Lower leg skin (tissue), 4 donors: ENCODE data around the gene PLIN3. TPM values are rescaled to one million over a fixed set of nuclear protein-coding genes. Genes with fewer than 3 reads are reported as not detected.
A peak's percentile ranks its signal among the peaks of the same experiment; 100 is the strongest.
"Not testable (repeated sequence)": the region's sequence is repeated elsewhere in the genome, so short reads cannot be mapped to it uniquely, and the experiment has no call there.

Experiments used
- DNase-seq, 2 donors: peaks; one replicate each; pipeline ENCODE4 v3.0.0-alpha.2; 2019; ENCODE audit warnings: low spot score in 2 of 2
- H3K4me3 ChIP-seq: fragments of 200-600 bp; sonication (generic); 2 replicates; pipeline ENCODE4 v1.5.1; 2017; ENCODE audit warnings: mild to moderate bottlenecking, low read depth; ENCODE audit not compliant: poor library complexity, severe bottlenecking
- POLR2A ChIP-seq, 2 donors: fragments of 450-650 bp; IDR thresholded peaks; one replicate each; pipeline ENCODE4 v1.6.1; 2016 to 2017; ENCODE audit warnings: antibody characterized with exemption in 2 of 2, mild to moderate bottlenecking in 1 of 2, moderate library complexity in 1 of 2
- WGBS, 2 donors: methylation state at CpG; one replicate each; pipeline ENCODE4 v1.1.5; 2018; 5-methylcytosine and 5-hydroxymethylcytosine counted together
- intact Hi-C: fragments of 100-400 bp; cut with DNase I; formaldehyde crosslinking; loops from one replicate; pipeline ENCODE4 v1.15.0; 2023; ENCODE audit warnings: low total_unique reads
- total RNA-seq, 4 donors: library from RNA; depleted of rRNA; stranded (reverse); fragments of >200 nt; gene quantifications; one replicate each; pipeline ENCODE4 v1.1.0, GENCODE V29; 2016
- TF ChIP-seq, protein P1 (sequence below), 3 donors: fragments of 450-650 bp; IDR thresholded peaks; one replicate each; pipeline ENCODE4 v1.5.1; 2016; ENCODE audit warnings: antibody characterized with exemption in 3 of 3, mild to moderate bottlenecking in 3 of 3, moderate library complexity in 2 of 3

The PLIN3 gene
- total RNA-seq, 4 donors from 2014 or later = 59.6 to 92.3 (median 68.5) TPM

DNA sequence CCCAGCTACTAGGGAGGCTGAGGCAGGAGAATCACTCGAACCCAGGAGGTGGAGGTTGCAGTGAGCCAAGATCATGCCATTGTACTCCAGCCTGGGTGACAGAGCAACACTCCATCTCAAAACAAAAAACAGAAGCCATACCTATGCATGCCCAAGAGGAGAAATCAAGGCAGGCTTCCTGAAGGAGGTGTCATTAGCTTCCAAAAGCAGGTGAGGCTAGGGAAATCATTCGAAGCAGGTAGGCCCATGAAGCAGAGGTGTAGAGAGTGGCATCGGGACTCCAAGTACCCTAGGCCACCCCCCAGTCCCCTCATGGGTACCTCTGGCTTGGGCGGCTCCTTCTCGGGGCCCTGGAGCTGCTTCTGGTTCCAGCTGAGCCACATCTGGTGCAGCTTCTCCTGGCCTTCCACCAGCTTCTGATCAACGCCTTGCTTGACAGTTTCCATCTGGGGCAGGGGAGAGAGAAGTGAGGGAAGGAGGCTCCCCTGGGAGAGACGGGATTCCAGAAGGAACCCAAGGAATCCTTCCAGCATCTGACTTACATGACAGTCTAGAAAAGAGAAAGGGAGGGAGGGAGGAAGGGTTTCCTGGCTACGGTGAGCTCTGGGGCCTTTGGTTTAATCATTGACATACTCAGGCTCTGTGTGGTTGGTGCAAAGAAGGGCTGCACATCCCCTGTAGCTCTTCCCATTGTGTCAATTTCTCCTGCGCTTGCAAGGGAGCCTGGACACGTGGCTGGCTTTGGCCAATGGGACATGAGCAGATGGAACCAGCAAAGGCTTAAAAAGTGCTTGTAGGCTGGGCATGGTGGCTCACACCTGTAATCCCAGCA lies 22.9 kb downstream of the PLIN3 start:
- 64 to 79% methylated on average over 10 of the region's 10 CpGs for WGBS, 2 donors
- H3K4me3 ChIP-seq = no peak overlapping the region
- intact Hi-C loops = no loop called here
- no peak for TF ChIP-seq POLR2A (IDR thresholded peaks at IDR 0.05)
- TF ChIP-seq, protein P1, sequence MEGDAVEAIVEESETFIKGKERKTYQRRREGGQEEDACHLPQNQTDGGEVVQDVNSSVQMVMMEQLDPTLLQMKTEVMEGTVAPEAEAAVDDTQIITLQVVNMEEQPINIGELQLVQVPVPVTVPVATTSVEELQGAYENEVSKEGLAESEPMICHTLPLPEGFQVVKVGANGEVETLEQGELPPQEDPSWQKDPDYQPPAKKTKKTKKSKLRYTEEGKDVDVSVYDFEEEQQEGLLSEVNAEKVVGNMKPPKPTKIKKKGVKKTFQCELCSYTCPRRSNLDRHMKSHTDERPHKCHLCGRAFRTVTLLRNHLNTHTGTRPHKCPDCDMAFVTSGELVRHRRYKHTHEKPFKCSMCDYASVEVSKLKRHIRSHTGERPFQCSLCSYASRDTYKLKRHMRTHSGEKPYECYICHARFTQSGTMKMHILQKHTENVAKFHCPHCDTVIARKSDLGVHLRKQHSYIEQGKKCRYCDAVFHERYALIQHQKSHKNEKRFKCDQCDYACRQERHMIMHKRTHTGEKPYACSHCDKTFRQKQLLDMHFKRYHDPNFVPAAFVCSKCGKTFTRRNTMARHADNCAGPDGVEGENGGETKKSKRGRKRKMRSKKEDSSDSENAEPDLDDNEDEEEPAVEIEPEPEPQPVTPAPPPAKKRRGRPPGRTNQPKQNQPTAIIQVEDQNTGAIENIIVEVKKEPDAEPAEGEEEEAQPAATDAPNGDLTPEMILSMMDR (IDR thresholded peaks at IDR 0.05) = no peak
- peak in 1 of 2 donors; percentile 64 for DNase-seq

DNA sequence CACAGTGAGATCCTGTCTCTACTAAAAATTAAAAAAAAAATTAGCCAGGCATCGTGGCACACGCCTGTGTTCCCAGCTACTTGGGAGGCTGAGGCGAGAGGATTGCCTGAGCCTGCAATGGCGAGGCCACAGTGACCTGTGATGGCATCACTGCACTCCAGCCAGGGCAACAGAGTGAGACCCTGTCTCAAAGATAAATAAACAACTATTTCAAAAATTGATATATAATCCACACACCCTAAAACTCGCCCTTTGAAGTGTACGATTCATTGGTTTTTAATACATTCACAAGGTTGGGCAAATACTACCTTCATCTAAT lies 23.9 kb downstream of the PLIN3 start:
- 93% methylated on average over 6 of the region's 6 CpGs for WGBS, 2 donors

DNA sequence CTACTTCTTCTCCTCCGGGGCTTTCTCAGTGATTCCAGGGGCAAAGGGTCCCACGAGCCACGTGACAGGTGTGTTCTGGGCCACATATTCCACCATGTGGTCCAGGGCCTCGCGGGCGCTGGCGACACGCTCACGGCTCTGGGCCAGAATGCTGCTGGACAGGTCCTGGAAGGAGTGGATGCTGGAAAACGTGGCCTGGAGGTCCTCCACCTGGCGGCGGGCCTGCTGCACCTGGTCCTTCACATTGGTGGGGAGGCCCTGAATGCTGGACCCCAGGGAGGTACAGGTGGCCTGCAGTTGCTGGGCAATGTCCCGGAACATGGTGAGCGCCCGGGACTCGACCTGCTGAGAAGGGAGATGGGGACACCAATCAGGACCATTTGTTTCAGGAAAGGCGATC lies 28.3 kb downstream of the PLIN3 start:
- intact Hi-C loops = no loop called here
- 96 to 97% methylated on average over 17 of the region's 17 CpGs for WGBS, 2 donors
- no peak for DNase-seq
- no peak for TF ChIP-seq POLR2A (IDR thresholded peaks at IDR 0.05)
- TF ChIP-seq, protein P1 (IDR thresholded peaks at IDR 0.05) = no peak
- H3K4me3 ChIP-seq = no peak overlapping the region

More for the DNA sequence above, 23.9 kb downstream of the PLIN3 start:
- TF ChIP-seq POLR2A (IDR thresholded peaks at IDR 0.05) = no peak
- TF ChIP-seq, protein P1 (IDR thresholded peaks at IDR 0.05) = no peak
- intact Hi-C loops = no loop called here
- no peak for DNase-seq
- no peak overlapping the region for H3K4me3 ChIP-seq

DNA sequence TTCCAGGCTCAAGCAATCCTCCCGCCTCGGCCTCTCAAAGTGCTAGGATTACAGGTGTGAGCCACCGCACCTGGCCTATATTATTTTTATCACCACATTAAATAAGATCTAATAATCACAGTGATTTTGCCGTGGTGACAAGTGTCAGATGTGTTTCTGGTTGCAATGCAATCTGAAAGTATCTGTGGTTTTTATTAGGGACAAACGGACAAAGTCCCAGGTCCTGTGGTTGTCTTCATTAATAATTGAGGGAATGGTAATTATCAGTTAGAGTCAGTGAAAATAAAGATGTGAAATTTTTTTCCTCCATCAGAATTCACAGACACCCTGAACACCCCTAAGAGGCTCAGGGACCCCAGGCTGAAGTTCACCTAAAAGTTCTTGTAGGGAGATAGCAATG lies 34.7 kb downstream of the PLIN3 start:
- TF ChIP-seq, protein P1 (IDR thresholded peaks at IDR 0.05) = no peak
- TF ChIP-seq POLR2A (IDR thresholded peaks at IDR 0.05) = no peak
- 82 to 83% methylated on average over 5 of the region's 5 CpGs for WGBS, 2 donors
- intact Hi-C loops = no loop called here
- DNase-seq = no peak
- no peak overlapping the region for H3K4me3 ChIP-seq

DNA sequence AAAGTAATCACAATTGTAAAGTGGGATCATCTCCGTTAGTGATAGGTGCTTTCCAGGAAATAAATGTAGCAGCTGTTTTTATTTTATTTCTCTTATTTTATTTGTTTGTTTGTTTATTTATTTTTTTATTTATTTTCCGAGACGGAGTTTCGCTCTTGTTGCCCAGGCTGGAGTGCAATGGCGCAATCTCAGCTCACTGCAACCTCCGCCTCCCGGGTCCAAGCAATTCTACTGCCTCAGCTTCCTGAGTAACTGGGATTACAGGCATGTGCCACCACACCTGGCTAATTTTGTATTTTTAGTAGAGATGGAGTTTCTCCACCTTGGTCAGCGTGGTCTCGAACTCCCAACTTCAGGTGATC lies 35.5 kb downstream of the PLIN3 start:
- DNase-seq, intact Hi-C loops: not testable (repeated sequence)
- 25% methylated on average over 9 of the region's 9 CpGs for WGBS, 2 donors
- H3K4me3 ChIP-seq = peak overlapping the region; percentile 88

DNA sequence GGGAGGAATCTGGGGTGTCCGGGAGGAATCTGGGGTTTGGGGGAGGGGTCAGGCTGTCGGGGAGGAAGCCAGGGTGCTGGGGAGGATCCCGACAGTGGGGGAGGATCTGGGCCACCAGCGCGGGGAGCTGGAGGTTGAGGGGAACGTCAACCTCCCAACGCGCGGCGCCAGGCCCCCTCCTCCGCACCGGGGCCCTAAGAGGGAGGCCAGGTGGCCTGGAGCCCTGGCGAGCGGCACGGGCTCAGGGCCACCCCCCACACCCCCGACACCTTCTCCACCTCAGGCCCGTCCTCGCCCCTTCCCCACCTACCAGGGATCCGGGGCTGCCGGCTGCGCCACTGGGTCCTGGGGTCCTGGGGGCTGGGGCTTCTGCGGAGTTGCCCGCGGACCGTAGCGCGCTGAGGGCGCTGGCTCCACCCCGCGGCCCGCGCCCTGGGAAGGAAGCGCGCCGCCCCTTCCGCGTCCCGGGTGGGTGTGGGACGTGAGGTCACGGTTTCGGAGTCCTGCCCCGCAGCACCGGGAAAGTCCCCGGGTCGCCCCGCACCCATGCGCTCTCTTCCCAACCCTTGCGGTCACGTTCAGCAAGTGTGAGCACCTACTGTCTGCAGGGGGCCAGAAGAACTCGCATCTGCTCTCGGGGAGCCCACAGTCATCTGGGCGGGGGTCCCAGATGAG lies 36.0 kb downstream of the PLIN3 start, which contains the start of gene TICAM1:
Gene TICAM1, minus strand, starts transcription at position 409 of the 675 bp plus-strand sequence. CDS start 13,335 bp downstream, outside the sequence.
- intact Hi-C loops = no loop called here
- peak within 1 kb of the TSS; percentile 88 for H3K4me3 ChIP-seq
- TF ChIP-seq, protein P1 (IDR thresholded peaks at IDR 0.05) = no peak
- no peak for TF ChIP-seq POLR2A (IDR thresholded peaks at IDR 0.05)
- 0% methylated on average over 35 to 45 of the region's 52 CpGs for WGBS, 2 donors
- peak; percentile 62 to 95 for DNase-seq
